ENCODE data around the gene ARHGAP26.

DNA sequence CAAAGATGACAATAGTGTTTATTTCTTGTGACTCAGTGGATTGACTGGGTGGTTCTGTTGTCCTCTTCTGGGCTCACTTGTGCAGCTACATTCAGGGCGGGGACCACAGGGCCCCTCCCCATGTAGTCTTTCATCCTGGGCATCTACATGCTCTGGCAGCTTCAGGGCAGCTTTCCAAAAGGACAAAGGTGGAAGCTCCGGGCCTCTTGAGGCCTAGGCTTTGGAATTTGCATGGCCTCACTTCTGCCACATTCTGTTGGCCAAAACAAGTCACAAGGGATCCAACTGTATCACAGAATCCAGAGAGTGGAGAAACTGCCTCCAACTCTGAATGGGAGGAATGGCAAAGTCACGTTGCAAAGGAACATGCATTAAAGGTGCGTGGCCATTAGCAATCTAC is 64.3 kb downstream of the ARHGAP26 start:
- TF ChIP-seq, protein P1, sequence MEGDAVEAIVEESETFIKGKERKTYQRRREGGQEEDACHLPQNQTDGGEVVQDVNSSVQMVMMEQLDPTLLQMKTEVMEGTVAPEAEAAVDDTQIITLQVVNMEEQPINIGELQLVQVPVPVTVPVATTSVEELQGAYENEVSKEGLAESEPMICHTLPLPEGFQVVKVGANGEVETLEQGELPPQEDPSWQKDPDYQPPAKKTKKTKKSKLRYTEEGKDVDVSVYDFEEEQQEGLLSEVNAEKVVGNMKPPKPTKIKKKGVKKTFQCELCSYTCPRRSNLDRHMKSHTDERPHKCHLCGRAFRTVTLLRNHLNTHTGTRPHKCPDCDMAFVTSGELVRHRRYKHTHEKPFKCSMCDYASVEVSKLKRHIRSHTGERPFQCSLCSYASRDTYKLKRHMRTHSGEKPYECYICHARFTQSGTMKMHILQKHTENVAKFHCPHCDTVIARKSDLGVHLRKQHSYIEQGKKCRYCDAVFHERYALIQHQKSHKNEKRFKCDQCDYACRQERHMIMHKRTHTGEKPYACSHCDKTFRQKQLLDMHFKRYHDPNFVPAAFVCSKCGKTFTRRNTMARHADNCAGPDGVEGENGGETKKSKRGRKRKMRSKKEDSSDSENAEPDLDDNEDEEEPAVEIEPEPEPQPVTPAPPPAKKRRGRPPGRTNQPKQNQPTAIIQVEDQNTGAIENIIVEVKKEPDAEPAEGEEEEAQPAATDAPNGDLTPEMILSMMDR (IDR thresholded peaks at IDR 0.05): no peak
- TF ChIP-seq POLR2A (IDR thresholded peaks at IDR 0.05): no peak
